K562 (cell line): ENCODE results near the gene GJA10. TPM values are rescaled to one million over a fixed set of nuclear protein-coding genes. Genes with fewer than 3 reads are reported as not detected.
A peak's percentile ranks its signal among the peaks of the same experiment; 100 is the strongest.

Source experiments
- ARID4B ChIP-seq: sonication (generic); formaldehyde crosslinking; IDR thresholded peaks from 2 replicates; pipeline ENCODE4 v1.8.0; 2022; ENCODE audit warnings: mild to moderate bottlenecking, missing genetic modification reagents
- CHD2 ChIP-seq: IDR thresholded peaks from 2 replicates; pipeline ENCODE4 v1.6.1; 2011; ENCODE audit warnings: low read depth, low read length
- CREB1 ChIP-seq, 2 experiments: sonication (generic) in 1 of 2; formaldehyde crosslinking in 1 of 2; IDR thresholded peaks; 2 replicates each; pipeline versions ENCODE4 v1.6.1 to v1.8.0; 2012 to 2022; ENCODE audit warnings: inconsistent platforms in 1 of 2, mild to moderate bottlenecking in 1 of 2, missing genetic modification reagents in 1 of 2, moderate library complexity in 1 of 2
- E2F3 ChIP-seq: fragments of 250-450 bp; sonication (Bioruptor Pico); IDR thresholded peaks from 2 replicates; pipeline ENCODE4 v1.4.0; 2020; ENCODE audit warnings: mild to moderate bottlenecking
- GATA2 ChIP-seq: sonication (generic); formaldehyde crosslinking; IDR thresholded peaks from 2 replicates; pipeline ENCODE4 v1.4.0; 2020; ENCODE audit warnings: mild to moderate bottlenecking, missing genetic modification reagents
- GATAD2A ChIP-seq: fragments of 450-650 bp; IDR thresholded peaks from 2 replicates; pipeline ENCODE4 v1.6.1; 2017
- HNRNPK ChIP-seq: fragments of 200-400 bp; formaldehyde crosslinking; IDR thresholded peaks from one replicate; pipeline ENCODE4 v1.6.1; 2018; ENCODE audit warnings: mild to moderate bottlenecking, low read depth, low read length; ENCODE audit not compliant: poor library complexity, severe bottlenecking
- MTA1 ChIP-seq: fragments of 450-650 bp; IDR thresholded peaks from 2 replicates; pipeline ENCODE4 v1.6.1; 2017; ENCODE audit warnings: borderline replicate concordance
- PKNOX1 ChIP-seq: fragments of 450-650 bp; IDR thresholded peaks from 2 replicates; pipeline ENCODE4 v1.6.1; 2016
- PTBP1 ChIP-seq: fragments of 200-400 bp; formaldehyde crosslinking; IDR thresholded peaks from 2 replicates; pipeline ENCODE4 v1.6.1; 2017; ENCODE audit warnings: low read depth, low read length
- PURB ChIP-seq: sonication (generic); formaldehyde crosslinking; IDR thresholded peaks from 2 replicates; pipeline ENCODE4 v1.9.0; 2021; ENCODE audit warnings: low read depth, mild to moderate bottlenecking, missing genetic modification reagents
- RBM17 ChIP-seq: fragments of 200-400 bp; formaldehyde crosslinking; IDR thresholded peaks from 2 replicates; pipeline ENCODE4 v1.6.1; 2017; ENCODE audit warnings: low read depth, mild to moderate bottlenecking, low read length, borderline replicate concordance
- SAFB2 ChIP-seq: fragments of 200-400 bp; formaldehyde crosslinking; IDR thresholded peaks from 2 replicates; pipeline ENCODE4 v1.6.1; 2018; ENCODE audit warnings: borderline replicate concordance, low read length, low read depth, moderate library complexity; ENCODE audit not compliant: severe bottlenecking
- UBTF ChIP-seq, 2 experiments: IDR thresholded peaks; 2 replicates each; pipeline ENCODE4 v1.6.1; 2012; ENCODE audit warnings: improper control_type of control experiment in 2 of 2, low read depth in 2 of 2, low read length in 2 of 2, borderline replicate concordance in 1 of 2
- ZBTB5 ChIP-seq: fragments of 450-650 bp; IDR thresholded peaks from 2 replicates; pipeline ENCODE4 v1.6.1; 2017; ENCODE audit warnings: antibody characterized with exemption
- ZBTB9 ChIP-seq: fragments of 450-650 bp; formaldehyde crosslinking; IDR thresholded peaks from 2 replicates; pipeline ENCODE4 v1.4.0; 2020; ENCODE audit warnings: mild to moderate bottlenecking, moderate library complexity
- ZKSCAN1 ChIP-seq: fragments of 150-350 bp; IDR thresholded peaks from 2 replicates; pipeline ENCODE4 v1.6.1; 2016; ENCODE audit warnings: low read depth, low read length
- polyA plus RNA-seq, 8 experiments: library from polyadenylated mRNA; depleted of rRNA in 4 of 8; stranded (reverse) in 5 of 8; unstranded in 3 of 8; fragments of >200 nt; fragmentation: Nextera tagmentation in 2 of 8; fragmentation: Illumina TruSeq in 1 of 8; extraction: Ambion mirVana in 2 of 8; extraction: Trizol in 1 of 8; gene quantifications; 2 replicates each; pipeline versions ENCODE4 v1.2.1 to v1.2.3, GENCODE V29; 2011 to 2014; ENCODE audit warnings: inconsistent platforms in 1 of 8, missing spikeins in 1 of 8
- total RNA-seq, 7 experiments: library from RNA; depleted of rRNA in 6 of 7; stranded (reverse); fragments of >200 nt in 6 of 7; fragmentation: Illumina TruSeq in 2 of 7; extraction: Trizol in 2 of 7; gene quantifications; 2 replicates each; pipeline versions ENCODE4 v1.2.1 to v1.2.3, GENCODE V29; 2011 to 2021; ENCODE audit warnings: low replicate concordance in 1 of 7

GJA10 gene
- total and polyA plus RNA-seq, 9 of the 15 experiments (the other 6 are each of a cell fraction or from before 2014, with no cell fraction given) = not detected

- TF ChIP-seq ARID4B (CRISPR knock-in tag) = 0 out of 2 replicates have a peak, but pooled peaks have one; percentile 21
- no peak for TF ChIP-seq UBTF (IDR thresholded peaks at IDR 0.05; ENCODE audit: borderline replicate concordance in 1 of 2, low read depth in 2 of 2, low read length in 2 of 2)
- TF ChIP-seq ZKSCAN1 = no peak
- TF ChIP-seq SAFB2 = no peak
- TF ChIP-seq PKNOX1 = no peak
- no peak for TF ChIP-seq ZBTB9 (CRISPR knock-in tag)
- TF ChIP-seq MTA1 = no peak
- TF ChIP-seq E2F3 = no peak
- no peak for TF ChIP-seq RBM17
- no peak for TF ChIP-seq PTBP1
- no peak for TF ChIP-seq GATA2 (CRISPR knock-in tag)
- TF ChIP-seq HNRNPK = no peak
- TF ChIP-seq CHD2 = no peak
- TF ChIP-seq CREB1 (IDR thresholded peaks at IDR 0.05) = no peak
- no peak for TF ChIP-seq CREB1 (CRISPR knock-in tag; IDR thresholded peaks at IDR 0.05)
- no peak for TF ChIP-seq GATAD2A
- no peak for TF ChIP-seq ZBTB5
- TF ChIP-seq PURB = no peak
Observed at GRCh38 chr6:89895276-89895874, 1.1 kb downstream of the GJA10 start (continued).
